Measurements from ENCODE around the gene FAM174C. TPM values are rescaled to one million over a fixed set of nuclear protein-coding genes. Genes with fewer than 3 reads are reported as not detected.

Gene FAM174C
- total RNA-seq, 1 experiment from 2014 or later = 110 TPM

GRCh38 chr19:1252821-1253513, 22.4 kb upstream of the FAM174C start:
- peak; percentile 79 for DNase-seq
- peaks cover 8% of the 10 kb centered on the region for H4K20me1 ChIP-seq (ENCODE audit: low read length)
- intact Hi-C loops (cut with micrococcal nuclease) = loop anchor here (1.0 kb wide), 1 partner anchor 16 kb away; the partner anchor contains the start of gene CIRBP

GRCh38 chr19:1253514-1254080, 21.7 kb upstream of the FAM174C start:
- peaks cover 56% of the 10 kb centered on the region for H3K79me2 ChIP-seq (ENCODE audit: low read length)
- DNase-seq (peak; percentile 56), ATAC-seq (peak; percentile 2)
- TF ChIP-seq EZH2 (IDR thresholded peaks at IDR 0.05; ENCODE audit: low read length, unreplicated experiment) = no peak
- no peak for TF ChIP-seq CTCF (conservative IDR thresholded peaks at IDR 0.05; ENCODE audit: low read depth, low read length)
- TF ChIP-seq EZH2phosphoT487 (IDR thresholded peaks at IDR 0.05; ENCODE audit: borderline replicate concordance, low read length) = no peak
- CTCF ChIA-PET = interaction anchor here (1.0 to 1.7 kb wide), 2 partner anchors 10 to 13 kb away, joined by 3 to 13 read pairs; no protein-coding TSS in a partner anchor
- POLR2A ChIA-PET (ENCODE audit: unreplicated experiment) = interaction anchor here (0.5 to 1.9 kb wide), 3 partner anchors 11 to 805 kb away, joined by 4 to 29 read pairs (median 14); partner anchors contain the start of gene CIRBP
- BruUV-seq (replicated peaks) = no TSS peak
- H3K9me3 ChIP-seq (ENCODE audit: low read length) = no peaks in the 10 kb centered on the region
- H3K4me2 ChIP-seq (ENCODE audit: low read length) = peak overlapping the region; percentile 97
- no peak overlapping the region for H2AFZ ChIP-seq (ENCODE audit: low read length)
- H3K36me3 ChIP-seq (ENCODE audit: low read depth, low read length) = peaks cover 45% of the 10 kb centered on the region
- H3K9ac ChIP-seq (ENCODE audit: low read length) = peak overlapping the region; percentile 86
- peaks cover 5% of the 10 kb centered on the region for H3F3A ChIP-seq (ENCODE audit: low read length, unreplicated experiment)
- H3K4me3 ChIP-seq (ENCODE audit: low read length) = peak overlapping the region; percentile 86
- H4K20me1 ChIP-seq (ENCODE audit: low read length) = peaks cover 8% of the 10 kb centered on the region
- intact Hi-C loops (cut with micrococcal nuclease) = no loop called here
- H3K27me3 ChIP-seq (ENCODE audit: low read length) = no peaks in the 10 kb centered on the region
- peak overlapping the region; percentile 94 for H3K27ac ChIP-seq (ENCODE audit: low read length)
- peaks cover 14% of the 10 kb centered on the region for H3K4me1 ChIP-seq (ENCODE audit: insufficient read depth, low read length)
- no peaks in the 10 kb centered on the region for H3K9me2 ChIP-seq (replicated peaks; ENCODE audit: low read length)

More at GRCh38 chr19:1252821-1253513, 22.4 kb upstream of the FAM174C start:
- no peaks in the 10 kb centered on the region for H3K27me3 ChIP-seq (ENCODE audit: low read length)
- peaks cover 56% of the 10 kb centered on the region for H3K79me2 ChIP-seq (ENCODE audit: low read length)
- H3F3A ChIP-seq (ENCODE audit: low read length, unreplicated experiment) = peaks cover under 1% of the 10 kb centered on the region
- BruUV-seq (replicated peaks) = no TSS peak
- H2AFZ ChIP-seq (ENCODE audit: low read length) = no peak overlapping the region
- H3K9me2 ChIP-seq (replicated peaks; ENCODE audit: low read length) = no peaks in the 10 kb centered on the region
- no peaks in the 10 kb centered on the region for H3K9me3 ChIP-seq (ENCODE audit: low read length)
- CTCF ChIA-PET = interaction anchor here (0.6 to 1.7 kb wide), 3 partner anchors 11 to 16 kb away, joined by 3 to 13 read pairs (median 4); partner anchors contain the start of gene CIRBP
- H3K27ac ChIP-seq (ENCODE audit: low read length) = peak overlapping the region; percentile 94
- TF ChIP-seq EZH2 (IDR thresholded peaks at IDR 0.05; ENCODE audit: low read length, unreplicated experiment) = no peak
- H3K4me2 ChIP-seq (ENCODE audit: low read length) = peak overlapping the region; percentile 97
- peak overlapping the region; percentile 86 for H3K9ac ChIP-seq (ENCODE audit: low read length)
- ATAC-seq = peak; percentile 23
- H3K4me3 ChIP-seq (ENCODE audit: low read length) = peak overlapping the region; percentile 86
- POLR2A ChIA-PET (ENCODE audit: unreplicated experiment) = interaction anchor here (0.5 to 1.9 kb wide), 3 partner anchors 11 to 806 kb away, joined by 4 to 29 read pairs (median 14); partner anchors contain the start of gene CIRBP
- peaks cover 15% of the 10 kb centered on the region for H3K4me1 ChIP-seq (ENCODE audit: insufficient read depth, low read length)
- peaks cover 45% of the 10 kb centered on the region for H3K36me3 ChIP-seq (ENCODE audit: low read depth, low read length)

- Histone ChIP-seq H3K4me1 (ENCODE audit: insufficient read depth, low read length) (peaks cover 18% of the 10 kb centered on the region), H3K27me3 (ENCODE audit: low read length) (no peaks in the 10 kb centered on the region), H3K9me3 (ENCODE audit: low read length) (no peaks in the 10 kb centered on the region), H3K79me2 (ENCODE audit: low read length) (peaks cover 56% of the 10 kb centered on the region), H2AFZ (ENCODE audit: low read length) (no peak overlapping the region), H3K4me2 (ENCODE audit: low read length) (0 out of 2 replicates have a peak overlapping the region, but pooled peaks have one; percentile 97), H3K9ac (ENCODE audit: low read length) (no peak overlapping the region), H3K36me3 (ENCODE audit: low read depth, low read length) (peaks cover 45% of the 10 kb centered on the region), H3K27ac (ENCODE audit: low read length) (peak overlapping the region; percentile 94), H3F3A (ENCODE audit: low read length, unreplicated experiment) (peaks cover 9% of the 10 kb centered on the region), H3K9me2 (replicated peaks; ENCODE audit: low read length) (no peaks in the 10 kb centered on the region), H4K20me1 (ENCODE audit: low read length) (peaks cover 8% of the 10 kb centered on the region), H3K4me3 (ENCODE audit: low read length) (no peak overlapping the region)
- no peak for DNase-seq
- ChIA-PET CTCF (interaction anchor here (1.7 kb wide), 1 partner anchor 12 kb away, joined by 13 read pairs; no protein-coding TSS in a partner anchor), POLR2A (ENCODE audit: unreplicated experiment) (interaction anchor here (1.9 kb wide), 1 partner anchor 15 kb away, joined by 29 read pairs; the partner anchor contains the start of gene CIRBP)
- ATAC-seq = no peak
- intact Hi-C loops (cut with micrococcal nuclease) = no loop called here
- no TSS peak for BruUV-seq (replicated peaks)
- TF ChIP-seq EZH2phosphoT487 (IDR thresholded peaks at IDR 0.05; ENCODE audit: borderline replicate concordance, low read length) (no peak), EZH2 (IDR thresholded peaks at IDR 0.05; ENCODE audit: low read length, unreplicated experiment) (no peak), CTCF (conservative IDR thresholded peaks at IDR 0.05; ENCODE audit: low read depth, low read length) (no peak)
Observed at GRCh38 chr19:1254081-1254527, 21.2 kb upstream of the FAM174C start.
